ENCODE results near the gene ATP5IF1.

ATP5IF1 gene

GRCh38 chr1:28239004-28239403 is 3.1 kb downstream of the ATP5IF1 start:
- DNase-seq, result no peak

- DNase-seq, result no peak
These were observed 4.1 kb downstream of the ATP5IF1 start for GRCh38 chr1:28240024-28240423.

- DNase-seq, result no peak
These were observed 5.8 kb downstream of the ATP5IF1 start for GRCh38 chr1:28241638-28242241.

GRCh38 chr1:28243685-28244311 is 7.9 kb downstream of the ATP5IF1 start:
- no peak for DNase-seq

GRCh38 chr1:28244549-28245251 is 8.8 kb downstream of the ATP5IF1 start:
- no peak for DNase-seq

- DNase-seq, result peak; percentile 17
These were observed 10.5 kb downstream of the ATP5IF1 start for GRCh38 chr1:28246427-28246832.

GRCh38 chr1:28247612-28248272 is 11.8 kb downstream of the ATP5IF1 start:
- no peak for DNase-seq

- DNase-seq, result peak; percentile 86
These were observed 12.5 kb downstream of the ATP5IF1 start for GRCh38 chr1:28248273-28249012.

- no peak for DNase-seq
These were observed 13.3 kb downstream of the ATP5IF1 start for GRCh38 chr1:28249013-28249865.

- no peak for DNase-seq
These were observed 14.0 kb downstream of the ATP5IF1 start for GRCh38 chr1:28249866-28250295.

GRCh38 chr1:28256197-28256827 is 20.4 kb downstream of the ATP5IF1 start:
- no peak for DNase-seq

GRCh38 chr1:28257736-28258135 is 21.8 kb downstream of the ATP5IF1 start:
- no peak for DNase-seq

- no peak for DNase-seq
These were observed 22.8 kb downstream of the ATP5IF1 start for GRCh38 chr1:28258628-28259251.

- DNase-seq, result peak; percentile 98
These were observed 23.5 kb downstream of the ATP5IF1 start, which contains the start of gene SESN2 for GRCh38 chr1:28259252-28259933. Gene SESN2, plus strand, starts transcription at chr1:28259518. Its CDS starts 330 bp downstream, at chr1:28259848.

- peak; percentile 21 for DNase-seq
These were observed 24.2 kb downstream of the ATP5IF1 start for GRCh38 chr1:28259934-28260802.

- DNase-seq, result no peak
These were observed 24.9 kb downstream of the ATP5IF1 start for GRCh38 chr1:28260803-28261174.

GRCh38 chr1:28264897-28265296 is 29.0 kb downstream of the ATP5IF1 start:
- no peak for DNase-seq

- DNase-seq, result no peak
These were observed 29.7 kb downstream of the ATP5IF1 start for GRCh38 chr1:28265577-28265976.

- no peak for DNase-seq
These were observed 31.0 kb downstream of the ATP5IF1 start for GRCh38 chr1:28266920-28267322.

All from midbrain (tissue), 1 donor.